GM19324 (cell line): Measurements from ENCODE around the gene ECE1.
"Not testable (repeated sequence)": the region's sequence is repeated elsewhere in the genome, so short reads cannot be mapped to it uniquely, and the experiment has no call there.

Source experiments
- ATAC-seq: cut with Tn5 transposase; IDR thresholded peaks from one replicate; pipeline ENCODE4 v1.9.1; 2021; ENCODE audit warnings: mild to moderate bottlenecking, moderate library complexity; ENCODE audit not compliant: unreplicated experiment, low FRiP score

ECE1 gene

GRCh38 chr1:21189906-21190500 lies 100.3 kb downstream of the ECE1 start:
- no peak for ATAC-seq

- ATAC-seq: no peak
Measured at GRCh38 chr1:21189421-21189820, 100.8 kb downstream of the ECE1 start.

GRCh38 chr1:21188235-21188634 lies 102.0 kb downstream of the ECE1 start:
- no peak for ATAC-seq

- ATAC-seq: no peak
Measured at GRCh38 chr1:21185221-21185731, 105.0 kb downstream of the ECE1 start.

GRCh38 chr1:21184276-21184675 lies 106.0 kb downstream of the ECE1 start:
- no peak for ATAC-seq

- ATAC-seq: no peak
Measured at GRCh38 chr1:21182181-21182731, 108.0 kb downstream of the ECE1 start.

- ATAC-seq: not testable (repeated sequence)
Measured at GRCh38 chr1:21178271-21178670, 112.0 kb downstream of the ECE1 start.

- ATAC-seq: peak; percentile 86
Measured at GRCh38 chr1:21176586-21177555, 113.4 kb downstream of the ECE1 start, which contains the start of gene EIF4G3. EIF4G3 (minus strand) TSS chr1:21176897; CDS start chr1:21002742, 174,155 bp downstream.

- peak; percentile 15 for ATAC-seq
Measured at GRCh38 chr1:21175670-21176581, 114.3 kb downstream of the ECE1 start.

- ATAC-seq: no peak
Measured at GRCh38 chr1:21175324-21175669, 115.0 kb downstream of the ECE1 start.

- ATAC-seq: no peak
Measured at GRCh38 chr1:21174654-21175323, 115.5 kb downstream of the ECE1 start.

- no peak for ATAC-seq
Measured at GRCh38 chr1:21174230-21174629, 116.0 kb downstream of the ECE1 start.

- ATAC-seq: not testable (repeated sequence)
Measured at GRCh38 chr1:21173096-21173495, 117.2 kb downstream of the ECE1 start.

GRCh38 chr1:21170837-21171236 lies 119.4 kb downstream of the ECE1 start:
- not testable (repeated sequence) for ATAC-seq

GRCh38 chr1:21168444-21168843 lies 121.8 kb downstream of the ECE1 start:
- no peak for ATAC-seq
